ENCODE results near the gene DKK1. TPM values are rescaled to one million over a fixed set of nuclear protein-coding genes. Genes with fewer than 3 reads are reported as not detected.

DKK1 gene
- total and polyA plus RNA-seq, 2 of the 13 experiments (the other 11 are each of a cell fraction or from before 2014, with no cell fraction given): 123 to 262 TPM

DNA sequence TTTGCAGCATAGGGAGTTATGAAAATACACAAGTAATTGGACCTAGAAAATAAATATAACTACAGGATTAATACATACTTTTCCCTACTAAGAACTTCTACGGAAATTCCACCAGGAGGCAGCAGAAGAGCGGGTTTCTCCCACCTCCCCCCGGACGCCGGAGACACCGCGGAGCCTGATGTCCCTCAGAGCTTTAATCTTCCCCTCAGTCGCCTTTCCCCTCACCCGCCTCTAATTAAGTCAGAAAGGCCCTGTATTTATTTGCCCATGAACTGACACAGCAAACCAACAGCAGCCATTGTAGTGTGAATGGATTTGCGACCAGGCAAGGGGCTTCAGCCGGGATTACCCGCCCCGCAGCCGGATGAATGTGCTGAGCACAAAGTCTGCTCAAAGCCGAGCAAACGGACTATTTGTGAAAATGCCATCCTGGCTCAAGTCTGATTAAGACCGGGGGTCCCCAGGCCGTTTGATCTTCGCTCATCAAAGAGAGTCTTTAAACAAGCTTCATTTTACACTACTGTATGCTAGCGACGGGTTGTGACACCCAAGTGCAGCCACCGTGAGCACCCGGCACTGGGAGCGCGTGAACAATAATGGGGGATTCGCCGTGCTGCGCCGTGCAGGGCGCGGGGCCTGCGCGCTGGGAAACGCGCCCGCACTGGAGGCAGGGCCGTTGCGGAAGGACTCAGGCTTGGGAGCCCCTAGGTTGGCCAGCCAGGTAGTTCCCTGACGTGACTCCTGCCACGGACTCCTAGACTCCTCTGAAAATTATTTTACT is 5.6 kb upstream of the DKK1 start (continued):
- TF ChIP-seq ARNT2 (CRISPR knock-in tag; IDR thresholded peaks at IDR 0.05; ENCODE audit: low read depth) (no peak), HMGXB4 (CRISPR knock-in tag; IDR thresholded peaks at IDR 0.05; ENCODE audit: borderline replicate concordance in 1 of 2, low read depth in 1 of 2) (peak; percentile 66 to 82; a peak in 3 of 4 replicates), EHMT2 (IDR thresholded peaks at IDR 0.05; ENCODE audit: borderline replicate concordance, low read depth, low read length) (no peak), FOSL2 (CRISPR knock-in tag; IDR thresholded peaks at IDR 0.05) (no peak; the same call in 1 of the 2 replicates), SNRNP70 (IDR thresholded peaks at IDR 0.05; ENCODE audit: low read depth, low read length) (no peak), MED13 (CRISPR knock-in tag; IDR thresholded peaks at IDR 0.05) (no peak), ZNF724P (CRISPR knock-in tag; IDR thresholded peaks at IDR 0.05; ENCODE audit: borderline replicate concordance) (no peak), ZSCAN31 (CRISPR knock-in tag; IDR thresholded peaks at IDR 0.05; ENCODE audit: low read depth) (peak; percentile 62; the same call in 1 of the 2 replicates), HIC2 (CRISPR knock-in tag; IDR thresholded peaks at IDR 0.05; ENCODE audit: low read depth) (peak; percentile 35; the same call in 1 of the 2 replicates), HDAC2 (CRISPR knock-in tag; IDR thresholded peaks at IDR 0.05) (no peak), NR2C2 (CRISPR knock-in tag; IDR thresholded peaks at IDR 0.05; ENCODE audit: borderline replicate concordance) (no peak), MTF2 (CRISPR knock-in tag; IDR thresholded peaks at IDR 0.05; ENCODE audit: borderline replicate concordance) (peak; percentile 81; the same call in 1 of the 2 replicates), MAZ (IDR thresholded peaks at IDR 0.05; ENCODE audit: borderline replicate concordance, low read depth, low read length) (peak; percentile 44; the same call in 1 of the 2 replicates), MAZ (CRISPR knock-in tag; IDR thresholded peaks at IDR 0.05; ENCODE audit: low read depth) (no peak), SCMH1 (CRISPR knock-in tag; IDR thresholded peaks at IDR 0.05; ENCODE audit: borderline replicate concordance) (no peak), ZNF414 (CRISPR knock-in tag; IDR thresholded peaks at IDR 0.05) (0 out of 2 replicates have a peak, but pooled peaks have one; percentile 27)
- TF ChIP-seq, protein P1, sequence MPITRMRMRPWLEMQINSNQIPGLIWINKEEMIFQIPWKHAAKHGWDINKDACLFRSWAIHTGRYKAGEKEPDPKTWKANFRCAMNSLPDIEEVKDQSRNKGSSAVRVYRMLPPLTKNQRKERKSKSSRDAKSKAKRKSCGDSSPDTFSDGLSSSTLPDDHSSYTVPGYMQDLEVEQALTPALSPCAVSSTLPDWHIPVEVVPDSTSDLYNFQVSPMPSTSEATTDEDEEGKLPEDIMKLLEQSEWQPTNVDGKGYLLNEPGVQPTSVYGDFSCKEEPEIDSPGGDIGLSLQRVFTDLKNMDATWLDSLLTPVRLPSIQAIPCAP (CRISPR knock-in tag; IDR thresholded peaks at IDR 0.05; ENCODE audit: low read depth): no peak
- TF ChIP-seq, protein P2, sequence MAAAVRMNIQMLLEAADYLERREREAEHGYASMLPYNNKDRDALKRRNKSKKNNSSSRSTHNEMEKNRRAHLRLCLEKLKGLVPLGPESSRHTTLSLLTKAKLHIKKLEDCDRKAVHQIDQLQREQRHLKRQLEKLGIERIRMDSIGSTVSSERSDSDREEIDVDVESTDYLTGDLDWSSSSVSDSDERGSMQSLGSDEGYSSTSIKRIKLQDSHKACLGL (CRISPR knock-in tag; IDR thresholded peaks at IDR 0.05): 0 out of 2 replicates have a peak, but pooled peaks have one; percentile 22
- TF ChIP-seq, protein P3, sequence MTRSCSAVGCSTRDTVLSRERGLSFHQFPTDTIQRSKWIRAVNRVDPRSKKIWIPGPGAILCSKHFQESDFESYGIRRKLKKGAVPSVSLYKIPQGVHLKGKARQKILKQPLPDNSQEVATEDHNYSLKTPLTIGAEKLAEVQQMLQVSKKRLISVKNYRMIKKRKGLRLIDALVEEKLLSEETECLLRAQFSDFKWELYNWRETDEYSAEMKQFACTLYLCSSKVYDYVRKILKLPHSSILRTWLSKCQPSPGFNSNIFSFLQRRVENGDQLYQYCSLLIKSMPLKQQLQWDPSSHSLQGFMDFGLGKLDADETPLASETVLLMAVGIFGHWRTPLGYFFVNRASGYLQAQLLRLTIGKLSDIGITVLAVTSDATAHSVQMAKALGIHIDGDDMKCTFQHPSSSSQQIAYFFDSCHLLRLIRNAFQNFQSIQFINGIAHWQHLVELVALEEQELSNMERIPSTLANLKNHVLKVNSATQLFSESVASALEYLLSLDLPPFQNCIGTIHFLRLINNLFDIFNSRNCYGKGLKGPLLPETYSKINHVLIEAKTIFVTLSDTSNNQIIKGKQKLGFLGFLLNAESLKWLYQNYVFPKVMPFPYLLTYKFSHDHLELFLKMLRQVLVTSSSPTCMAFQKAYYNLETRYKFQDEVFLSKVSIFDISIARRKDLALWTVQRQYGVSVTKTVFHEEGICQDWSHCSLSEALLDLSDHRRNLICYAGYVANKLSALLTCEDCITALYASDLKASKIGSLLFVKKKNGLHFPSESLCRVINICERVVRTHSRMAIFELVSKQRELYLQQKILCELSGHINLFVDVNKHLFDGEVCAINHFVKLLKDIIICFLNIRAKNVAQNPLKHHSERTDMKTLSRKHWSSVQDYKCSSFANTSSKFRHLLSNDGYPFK (CRISPR knock-in tag; IDR thresholded peaks at IDR 0.05; ENCODE audit: borderline replicate concordance): peak; percentile 62; the same call in 1 of the 2 replicates

Measured in HepG2 (cell line).